ENCODE data around the gene GPR143.

The GPR143 gene

GRCh38 chrX:9682861-9683260, 82.8 kb downstream of the GPR143 start:
- TF ChIP-seq CTCF (IDR thresholded peaks at IDR 0.05; ENCODE audit: borderline replicate concordance, extremely low read depth, low read length, poor library complexity, severe bottlenecking) = no peak
- no peak for TF ChIP-seq EZH2 (IDR thresholded peaks at IDR 0.05; ENCODE audit: borderline replicate concordance, low read depth, low read length, severe bottlenecking)
- no peak overlapping the region for H3K9ac ChIP-seq (ENCODE audit: low read depth, low read length)
- no peaks in the 10 kb centered on the region for H3K36me3 ChIP-seq (ENCODE audit: insufficient read depth, low read length)
- no peaks in the 10 kb centered on the region for H3K79me2 ChIP-seq (ENCODE audit: insufficient read depth, low read length)
- no peaks in the 10 kb centered on the region for H3K9me3 ChIP-seq (ENCODE audit: insufficient read depth, low read length, severe bottlenecking)
- no peaks in the 10 kb centered on the region for H3K27me3 ChIP-seq (ENCODE audit: insufficient read depth, low read length, poor library complexity)
- H2AFZ ChIP-seq (ENCODE audit: low read depth, low read length) = no peak overlapping the region
- no peaks in the 10 kb centered on the region for H4K20me1 ChIP-seq (ENCODE audit: insufficient read depth, low read length)
- H3K27ac ChIP-seq (ENCODE audit: low read length) = no peak overlapping the region
- no peak overlapping the region for H3K4me2 ChIP-seq (ENCODE audit: insufficient read depth, low read length)
- DNase-seq (no peak), ATAC-seq (ENCODE audit: insufficient read depth, low read depth) (no peak)
- no peaks in the 10 kb centered on the region for H3K4me1 ChIP-seq (ENCODE audit: insufficient read depth, low read length)
- no peak overlapping the region for H3K4me3 ChIP-seq (ENCODE audit: low read depth in 1 of 2, low read length in 2 of 2)

GRCh38 chrX:9682456-9682855, 83.2 kb downstream of the GPR143 start:
- H3K27ac ChIP-seq (ENCODE audit: low read length) = no peak overlapping the region
- H3K36me3 ChIP-seq (ENCODE audit: insufficient read depth, low read length) = no peaks in the 10 kb centered on the region
- H3K9ac ChIP-seq (ENCODE audit: low read depth, low read length) = no peak overlapping the region
- no peak for DNase-seq
- no peaks in the 10 kb centered on the region for H3K79me2 ChIP-seq (ENCODE audit: insufficient read depth, low read length)
- no peak overlapping the region for H3K4me3 ChIP-seq (ENCODE audit: low read depth in 1 of 2, low read length in 2 of 2)
- H3K4me1 ChIP-seq (ENCODE audit: insufficient read depth, low read length) = no peaks in the 10 kb centered on the region
- no peaks in the 10 kb centered on the region for H4K20me1 ChIP-seq (ENCODE audit: insufficient read depth, low read length)
- no peak for TF ChIP-seq EZH2 (IDR thresholded peaks at IDR 0.05; ENCODE audit: borderline replicate concordance, low read depth, low read length, severe bottlenecking)
- peak; percentile 8 for TF ChIP-seq CTCF (IDR thresholded peaks at IDR 0.05; ENCODE audit: borderline replicate concordance, extremely low read depth, low read length, poor library complexity, severe bottlenecking)
- ATAC-seq (ENCODE audit: insufficient read depth, low read depth) = no peak
- no peak overlapping the region for H3K4me2 ChIP-seq (ENCODE audit: insufficient read depth, low read length)
- H3K9me3 ChIP-seq (ENCODE audit: insufficient read depth, low read length, severe bottlenecking) = no peaks in the 10 kb centered on the region
- H2AFZ ChIP-seq (ENCODE audit: low read depth, low read length) = no peak overlapping the region
- no peaks in the 10 kb centered on the region for H3K27me3 ChIP-seq (ENCODE audit: insufficient read depth, low read length, poor library complexity)

GRCh38 chrX:9681422-9681821, 84.2 kb downstream of the GPR143 start:
- Histone ChIP-seq H3K27me3 (ENCODE audit: insufficient read depth, low read length, poor library complexity) (no peaks in the 10 kb centered on the region), H3K4me3 (ENCODE audit: low read depth in 1 of 2, low read length in 2 of 2) (no peak overlapping the region), H3K9me3 (ENCODE audit: insufficient read depth, low read length, severe bottlenecking) (no peaks in the 10 kb centered on the region), H3K4me2 (ENCODE audit: insufficient read depth, low read length) (no peak overlapping the region), H4K20me1 (ENCODE audit: insufficient read depth, low read length) (no peaks in the 10 kb centered on the region), H3K36me3 (ENCODE audit: insufficient read depth, low read length) (no peaks in the 10 kb centered on the region), H2AFZ (ENCODE audit: low read depth, low read length) (no peak overlapping the region), H3K79me2 (ENCODE audit: insufficient read depth, low read length) (no peaks in the 10 kb centered on the region), H3K27ac (ENCODE audit: low read length) (no peak overlapping the region), H3K4me1 (ENCODE audit: insufficient read depth, low read length) (no peaks in the 10 kb centered on the region), H3K9ac (ENCODE audit: low read depth, low read length) (no peak overlapping the region)
- DNase-seq (no peak), ATAC-seq (ENCODE audit: insufficient read depth, low read depth) (no peak)
- no peak for TF ChIP-seq EZH2 (IDR thresholded peaks at IDR 0.05; ENCODE audit: borderline replicate concordance, low read depth, low read length, severe bottlenecking)
- TF ChIP-seq CTCF (IDR thresholded peaks at IDR 0.05; ENCODE audit: borderline replicate concordance, extremely low read depth, low read length, poor library complexity, severe bottlenecking) = no peak

- ATAC-seq (ENCODE audit: insufficient read depth, low read depth) = no peak
- Histone ChIP-seq H3K27me3 (ENCODE audit: insufficient read depth, low read length, poor library complexity) (no peaks in the 10 kb centered on the region), H3K9ac (ENCODE audit: low read depth, low read length) (no peak overlapping the region), H3K4me2 (ENCODE audit: insufficient read depth, low read length) (no peak overlapping the region), H3K4me1 (ENCODE audit: insufficient read depth, low read length) (no peaks in the 10 kb centered on the region), H3K36me3 (ENCODE audit: insufficient read depth, low read length) (no peaks in the 10 kb centered on the region), H3K27ac (ENCODE audit: low read length) (no peak overlapping the region), H4K20me1 (ENCODE audit: insufficient read depth, low read length) (no peaks in the 10 kb centered on the region), H2AFZ (ENCODE audit: low read depth, low read length) (no peak overlapping the region), H3K9me3 (ENCODE audit: insufficient read depth, low read length, severe bottlenecking) (no peaks in the 10 kb centered on the region), H3K79me2 (ENCODE audit: insufficient read depth, low read length) (no peaks in the 10 kb centered on the region), H3K4me3 (ENCODE audit: low read depth in 1 of 2, low read length in 2 of 2) (no peak overlapping the region)
- no peak for DNase-seq
- TF ChIP-seq CTCF (IDR thresholded peaks at IDR 0.05; ENCODE audit: borderline replicate concordance, extremely low read depth, low read length, poor library complexity, severe bottlenecking) = no peak
- no peak for TF ChIP-seq EZH2 (IDR thresholded peaks at IDR 0.05; ENCODE audit: borderline replicate concordance, low read depth, low read length, severe bottlenecking)
Measured at GRCh38 chrX:9681011-9681410, 84.6 kb downstream of the GPR143 start.
